ENCODE results near the gene NKAIN1.

NKAIN1 gene

DNA sequence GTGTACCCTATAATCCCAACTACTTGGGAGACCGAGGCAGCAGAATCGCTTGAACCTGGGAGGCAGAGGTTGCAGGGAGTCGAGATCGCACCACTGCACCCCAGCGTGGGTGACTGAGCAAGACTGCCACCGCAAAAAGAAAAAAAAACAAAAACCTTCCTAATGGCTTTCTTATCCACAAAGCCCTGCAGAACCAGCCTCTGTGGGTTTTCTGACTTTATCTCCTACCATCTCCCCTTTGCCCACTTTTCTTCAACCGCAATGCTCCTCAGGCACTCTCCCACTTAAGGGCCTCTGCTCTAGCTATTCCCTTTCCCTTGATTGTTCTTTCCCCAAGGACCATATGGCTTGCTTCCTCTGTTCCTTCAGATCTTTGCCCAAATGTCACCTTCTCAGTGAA, 106.3 kb downstream of the NKAIN1 start:
- Histone ChIP-seq H3K27ac (no peak overlapping the region), H2AFZ (ENCODE audit: low read depth) (no peak overlapping the region), H3K79me2 (ENCODE audit: insufficient read depth, low read depth) (no peaks in the 10 kb centered on the region), H3K36me3 (ENCODE audit: insufficient read depth) (no peaks in the 10 kb centered on the region), H3K9ac (no peak overlapping the region), H3K4me1 (ENCODE audit: low read depth, poor library complexity, severe bottlenecking) (no peaks in the 10 kb centered on the region), H3K4me2 (no peak overlapping the region), H3K4me3 (IDR thresholded peaks at IDR 0.05; ENCODE audit: insufficient read depth, low read depth, low read length) (no peak overlapping the region), H4K20me1 (ENCODE audit: insufficient read depth) (no peaks in the 10 kb centered on the region), H3K27me3 (ENCODE audit: insufficient read depth, low read depth) (no peaks in the 10 kb centered on the region)
- TF ChIP-seq, protein P1, sequence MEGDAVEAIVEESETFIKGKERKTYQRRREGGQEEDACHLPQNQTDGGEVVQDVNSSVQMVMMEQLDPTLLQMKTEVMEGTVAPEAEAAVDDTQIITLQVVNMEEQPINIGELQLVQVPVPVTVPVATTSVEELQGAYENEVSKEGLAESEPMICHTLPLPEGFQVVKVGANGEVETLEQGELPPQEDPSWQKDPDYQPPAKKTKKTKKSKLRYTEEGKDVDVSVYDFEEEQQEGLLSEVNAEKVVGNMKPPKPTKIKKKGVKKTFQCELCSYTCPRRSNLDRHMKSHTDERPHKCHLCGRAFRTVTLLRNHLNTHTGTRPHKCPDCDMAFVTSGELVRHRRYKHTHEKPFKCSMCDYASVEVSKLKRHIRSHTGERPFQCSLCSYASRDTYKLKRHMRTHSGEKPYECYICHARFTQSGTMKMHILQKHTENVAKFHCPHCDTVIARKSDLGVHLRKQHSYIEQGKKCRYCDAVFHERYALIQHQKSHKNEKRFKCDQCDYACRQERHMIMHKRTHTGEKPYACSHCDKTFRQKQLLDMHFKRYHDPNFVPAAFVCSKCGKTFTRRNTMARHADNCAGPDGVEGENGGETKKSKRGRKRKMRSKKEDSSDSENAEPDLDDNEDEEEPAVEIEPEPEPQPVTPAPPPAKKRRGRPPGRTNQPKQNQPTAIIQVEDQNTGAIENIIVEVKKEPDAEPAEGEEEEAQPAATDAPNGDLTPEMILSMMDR (conservative IDR thresholded peaks at IDR 0.05; ENCODE audit: low read depth, low read length), result no peak
